ENCODE data around the gene RNF126.
A peak's percentile ranks its signal among the peaks of the same experiment; 100 is the strongest.
"Not testable (repeated sequence)": the region's sequence is repeated elsewhere in the genome, so short reads cannot be mapped to it uniquely, and the experiment has no call there.

RNF126 gene

DNA sequence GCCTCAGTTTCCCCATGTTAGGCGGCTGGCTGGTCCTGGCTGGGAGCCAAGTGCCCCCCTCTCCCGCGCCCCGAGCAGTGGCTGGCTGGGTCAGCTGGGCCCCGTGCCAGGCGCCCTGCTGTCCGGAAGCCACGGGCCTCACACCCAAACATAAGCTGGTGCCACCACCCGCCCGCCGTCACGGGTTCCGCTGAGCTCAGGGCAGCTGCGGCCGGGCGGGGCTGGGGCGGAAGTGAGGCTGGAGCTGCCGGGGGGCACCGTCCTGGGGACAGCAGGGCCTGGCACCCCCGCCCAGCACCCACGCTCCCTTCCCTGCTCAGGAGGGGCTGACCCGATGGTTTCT, 54.0 kb downstream of the RNF126 start:
- DNase-seq = no peak

DNA sequence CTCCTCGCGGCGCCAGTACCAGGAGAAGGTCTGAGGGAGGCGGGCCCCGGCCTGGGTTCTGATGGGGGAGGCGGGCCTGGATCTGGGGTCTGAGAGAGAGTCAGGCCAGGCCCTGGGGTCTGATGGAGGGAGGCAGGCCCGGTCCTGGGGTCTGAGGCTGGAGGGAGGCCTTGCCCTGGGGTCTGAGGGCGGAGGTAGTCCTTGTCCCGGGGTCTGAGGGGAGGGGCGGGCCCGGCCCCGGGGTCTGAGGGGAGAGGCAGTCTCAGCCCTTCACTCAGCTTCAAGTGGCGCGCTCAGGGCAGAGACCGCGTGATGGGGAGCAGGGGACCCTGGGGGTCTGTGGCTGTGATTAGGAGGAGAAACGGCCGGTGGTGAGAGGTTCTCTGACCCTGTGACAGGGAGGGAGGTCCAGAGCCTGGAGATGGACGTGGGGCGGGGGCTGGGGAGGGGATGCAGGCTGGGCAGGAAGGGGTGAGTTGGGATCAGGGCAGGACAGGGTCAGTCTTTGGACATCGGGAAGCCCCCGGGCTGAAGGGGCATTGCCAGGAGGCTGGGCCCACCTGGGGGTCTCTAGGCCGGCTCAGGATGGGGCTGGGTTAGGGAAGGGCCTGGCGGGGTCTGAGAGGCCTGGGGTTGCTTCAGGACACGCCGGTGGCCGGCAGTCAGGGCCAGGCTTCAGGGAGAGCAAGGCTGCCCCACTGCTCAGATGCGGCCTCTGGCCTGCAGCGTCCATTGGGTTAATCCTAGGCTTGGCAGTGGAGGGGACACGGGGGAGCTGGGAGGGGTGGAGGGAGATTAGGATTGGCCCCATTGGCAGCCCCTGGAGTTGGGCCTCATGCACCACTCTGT, 54.6 kb downstream of the RNF126 start:
- no peak for DNase-seq

DNA sequence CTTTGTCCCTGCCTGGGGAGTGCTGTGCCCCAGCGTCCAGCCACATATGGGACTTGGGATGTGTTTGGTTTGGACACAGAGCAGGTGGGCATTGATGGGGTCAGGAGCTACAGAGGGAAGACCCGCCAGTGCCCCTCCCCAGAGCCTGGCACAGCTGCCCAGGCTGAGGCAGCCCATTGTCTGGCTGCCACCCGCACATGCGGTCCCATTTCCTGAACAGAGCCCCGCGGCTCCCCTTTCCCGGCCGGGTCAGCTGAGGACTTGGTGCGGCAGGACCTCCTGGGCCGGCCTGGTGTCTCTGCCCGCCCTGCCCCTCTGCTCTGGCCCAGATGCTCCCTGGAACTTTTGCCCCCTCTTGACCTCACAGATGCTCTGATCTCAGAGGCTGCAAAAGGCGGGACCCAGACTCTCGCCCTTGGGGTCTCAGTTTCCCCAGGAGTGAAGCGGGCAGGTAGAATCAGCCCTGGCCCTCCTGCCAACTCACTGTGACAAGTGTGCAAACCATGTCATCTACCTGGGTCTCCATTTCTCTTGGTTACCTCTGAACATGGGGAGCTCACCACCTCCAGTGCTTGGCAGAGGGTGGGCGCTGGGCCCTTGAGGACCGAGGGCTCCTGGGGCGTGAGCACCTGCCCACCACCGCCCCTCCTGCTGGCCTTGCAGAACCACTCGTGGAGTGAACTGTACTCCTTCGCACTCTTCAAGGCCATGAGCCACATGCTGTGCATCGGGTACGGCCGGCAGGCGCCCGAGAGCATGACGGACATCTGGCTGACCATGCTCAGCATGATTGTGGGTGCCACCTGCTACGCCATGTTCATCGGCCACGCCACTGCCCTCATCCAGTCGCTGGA, 55.5 kb downstream of the RNF126 start:
- DNase-seq = no peak

DNA sequence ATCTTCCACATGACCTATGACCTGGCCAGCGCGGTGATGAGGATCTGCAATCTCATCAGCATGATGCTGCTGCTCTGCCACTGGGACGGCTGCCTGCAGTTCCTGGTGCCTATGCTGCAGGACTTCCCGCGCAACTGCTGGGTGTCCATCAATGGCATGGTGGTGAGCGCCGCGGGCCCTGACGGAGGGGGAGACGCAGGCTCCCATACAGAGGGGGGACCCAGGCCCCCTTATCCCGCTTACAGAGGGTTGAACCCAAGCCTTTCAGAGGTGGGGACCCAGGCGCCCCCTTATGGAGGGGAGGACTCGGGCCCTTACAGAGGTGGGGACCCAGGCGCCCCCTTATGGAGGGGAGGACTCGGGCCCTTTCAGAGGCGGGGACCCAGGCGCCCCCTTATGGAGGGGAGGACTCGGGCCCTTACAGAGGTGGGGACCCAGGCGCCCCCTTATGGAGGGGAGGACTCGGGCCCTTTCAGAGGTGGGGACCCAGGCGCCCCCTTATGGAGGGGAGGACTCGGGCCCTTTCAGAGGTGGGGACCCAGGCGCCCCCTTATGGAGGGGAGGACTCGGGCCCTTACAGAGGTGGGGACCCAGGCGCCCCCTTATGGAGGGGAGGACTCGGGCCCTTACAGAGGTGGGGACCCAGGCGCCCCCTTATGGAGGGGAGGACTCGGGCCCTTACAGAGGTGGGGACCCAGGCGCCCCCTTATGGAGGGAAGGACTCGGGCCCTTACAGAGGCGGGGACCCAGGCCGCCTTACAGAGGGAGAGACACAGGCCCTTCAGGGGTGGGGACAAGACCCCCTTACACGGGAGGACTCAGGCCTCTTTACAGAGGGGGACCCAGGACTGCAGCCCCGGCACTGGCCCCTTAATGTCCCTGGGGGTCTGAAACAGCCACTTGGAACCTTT, 57.7 kb downstream of the RNF126 start:
- peak; percentile 8 for DNase-seq

DNA sequence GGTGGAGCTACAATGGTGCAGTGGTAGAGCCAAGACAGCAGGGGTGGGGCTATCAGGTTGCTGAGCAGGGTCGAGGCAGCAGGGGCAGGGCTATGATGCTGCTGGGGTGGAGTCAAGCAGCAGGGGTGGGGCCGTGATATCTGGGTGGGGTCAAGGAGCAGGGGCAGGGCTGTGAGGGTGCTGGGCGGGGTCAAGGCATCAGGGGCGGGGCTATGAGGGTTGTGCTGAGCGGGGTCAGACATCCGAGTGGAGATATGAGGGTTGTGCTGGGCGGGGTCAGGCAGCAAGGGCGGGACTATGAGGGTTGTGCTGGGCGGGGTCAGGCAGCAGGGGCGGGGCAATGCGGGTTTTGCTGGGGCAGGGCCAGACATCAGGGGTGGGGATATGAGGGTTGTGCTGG, 58.7 kb downstream of the RNF126 start:
- peak; percentile 44 for DNase-seq

DNA sequence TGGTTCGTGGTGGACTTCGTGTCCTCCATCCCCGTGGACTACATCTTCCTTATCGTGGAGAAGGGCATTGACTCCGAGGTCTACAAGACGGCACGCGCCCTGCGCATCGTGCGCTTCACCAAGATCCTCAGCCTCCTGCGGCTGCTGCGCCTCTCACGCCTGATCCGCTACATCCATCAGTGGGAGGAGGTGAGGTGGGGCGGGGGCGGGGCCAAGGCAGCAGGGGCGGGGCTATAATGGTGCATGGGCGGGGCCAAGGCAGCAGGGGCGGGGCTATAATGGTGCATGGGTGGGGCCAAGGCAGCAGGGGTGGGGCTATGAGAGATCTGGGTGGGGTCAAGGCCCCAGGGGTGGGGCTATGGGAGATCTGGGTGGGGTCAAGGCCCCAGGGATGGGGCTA, 59.2 kb downstream of the RNF126 start:
- DNase-seq = not testable (repeated sequence)

DNA sequence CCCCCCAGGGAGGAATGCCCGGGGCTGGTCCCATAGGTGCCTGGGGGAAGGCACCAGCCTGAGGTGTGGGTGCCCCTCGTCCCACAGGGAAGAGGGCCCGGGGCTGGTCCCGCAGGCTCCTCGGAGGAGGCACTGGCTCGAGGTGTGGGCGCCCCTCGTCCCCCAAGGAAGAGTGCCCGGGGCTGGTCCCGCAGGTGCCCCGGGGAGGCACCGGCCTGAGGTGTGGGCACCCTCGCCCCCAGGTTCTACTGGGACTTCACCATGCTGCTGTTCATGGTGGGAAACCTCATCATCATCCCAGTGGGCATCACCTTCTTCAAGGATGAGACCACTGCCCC, 59.7 kb downstream of the RNF126 start:
- DNase-seq = not testable (repeated sequence)

DNA sequence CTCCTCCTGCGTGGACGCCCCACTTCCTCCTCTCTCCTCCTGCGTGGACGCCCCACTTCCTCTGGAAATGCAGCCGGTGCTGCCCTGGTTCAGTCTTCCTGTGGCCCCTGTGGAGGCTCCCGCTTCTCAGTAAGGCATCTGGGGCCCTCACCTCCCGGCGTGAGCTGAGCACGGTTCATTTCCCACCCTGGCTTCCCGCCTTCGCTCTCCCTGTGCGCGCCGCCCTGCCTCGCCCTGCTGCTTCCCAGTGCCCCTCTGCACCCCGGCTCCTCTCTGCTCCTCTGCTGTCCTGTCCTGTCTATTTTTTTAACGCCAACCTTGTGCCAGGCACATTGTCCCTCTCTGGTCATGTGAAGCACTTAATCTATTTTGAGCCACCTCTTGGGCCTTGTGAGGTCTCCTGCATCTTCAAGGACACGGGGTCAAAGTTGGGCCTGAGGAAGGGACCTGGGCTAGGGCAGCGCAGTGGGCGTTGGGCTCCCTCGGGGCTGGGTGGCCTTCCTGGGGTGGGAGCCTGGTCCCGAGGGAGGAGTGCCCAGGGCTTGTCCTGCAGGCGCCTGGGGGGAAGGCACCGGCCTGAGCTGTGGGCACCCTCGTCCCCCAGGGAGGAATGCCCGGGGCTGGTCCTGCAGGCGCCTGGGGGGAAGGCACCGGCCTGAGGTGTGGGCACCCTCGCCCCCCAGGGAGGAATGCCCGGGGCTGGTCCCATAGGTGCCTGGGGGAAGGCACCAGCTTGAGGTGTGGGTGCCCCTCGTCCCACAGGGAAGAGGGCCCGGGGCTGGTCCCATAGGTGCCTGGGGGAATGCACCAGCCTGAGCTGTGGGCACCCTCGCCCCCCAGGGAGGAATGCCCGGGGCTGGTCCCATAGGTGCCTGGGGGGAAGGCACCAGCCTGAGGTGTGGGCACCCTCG, 60.4 kb downstream of the RNF126 start:
- no peak for DNase-seq

DNA sequence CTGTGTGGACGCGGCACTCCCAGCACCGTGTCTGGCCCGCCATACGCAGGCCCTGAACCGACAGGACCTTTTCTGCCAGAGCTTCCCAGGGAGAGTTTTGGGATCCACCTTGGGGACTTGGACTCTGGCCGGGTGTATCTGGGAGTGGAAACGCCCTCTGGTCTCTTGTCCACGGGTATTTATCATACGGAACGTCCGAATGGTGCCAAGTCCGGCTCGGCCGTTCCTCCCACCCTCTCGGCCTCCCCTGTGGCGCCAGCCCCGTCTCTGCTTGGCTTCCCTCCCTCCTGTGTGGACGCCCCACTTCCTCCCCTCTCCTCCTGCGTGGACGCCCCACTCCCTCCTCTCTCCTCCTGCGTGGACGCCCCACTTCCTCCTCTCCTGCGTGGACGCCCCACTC, 61.2 kb downstream of the RNF126 start:
- DNase-seq = no peak

DNA sequence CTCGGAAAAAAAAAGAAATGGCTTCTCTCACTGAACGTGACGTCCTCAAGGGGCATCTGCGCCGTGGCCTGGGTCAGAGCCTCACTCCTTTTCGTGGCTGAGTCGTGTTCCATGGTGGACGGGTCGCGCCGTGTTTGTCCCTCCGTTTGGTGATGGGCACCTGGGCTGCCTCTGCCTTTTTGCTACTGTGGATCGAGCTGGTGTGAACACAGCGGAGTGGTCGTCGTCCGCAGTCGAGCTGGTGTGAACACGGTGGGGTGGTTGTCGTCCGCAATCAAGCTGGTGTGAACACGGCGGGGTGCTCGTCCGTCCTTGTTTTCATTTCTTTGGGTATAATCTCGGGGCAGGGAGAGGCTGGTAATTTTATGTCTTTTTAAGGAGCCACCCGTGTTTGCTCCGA, 61.7 kb downstream of the RNF126 start:
- DNase-seq = no peak

Measured in CD4-positive, alpha-beta T cell treated with Interleukin-17A for 1 hour (primary cell).